Activated CD4-positive, alpha-beta memory T cell treated with anti-CD3 and anti-CD28 coated beads for 36 hours (primary cell): Measurements from ENCODE around the gene PDZD8. TPM values are rescaled to one million over a fixed set of nuclear protein-coding genes. Genes with fewer than 3 reads are reported as not detected.

Experiments used
- CTCF ChIA-PET: fragments of 350-600 bp; sonication (Branson Sonifier 250); formaldehyde crosslinking; loops from one replicate; lab custom pipeline; 2021; ENCODE audit warnings: antibody characterized with exemption, inconsistent platforms; lab: Charles Lee
- POLR2A ChIA-PET: fragments of 350-600 bp; sonication (Branson Sonifier 250); formaldehyde crosslinking; loops from one replicate; lab custom pipeline; 2021; ENCODE audit warnings: antibody characterized with exemption; lab: Charles Lee
- DNase-seq: peaks from one replicate; pipeline ENCODE4 v3.0.0-alpha.2; 2020
- H3K27ac Mint-ChIP-seq: one replicate; pipeline ENCODE4 v1.8.0; 2021; ENCODE audit warnings: mixed read lengths
- H3K27me3 Mint-ChIP-seq: one replicate; pipeline ENCODE4 v1.8.0; 2021; ENCODE audit warnings: mixed read lengths
- H3K36me3 Mint-ChIP-seq: one replicate; pipeline ENCODE4 v1.8.0; 2021; ENCODE audit warnings: mixed read lengths
- H3K4me1 Mint-ChIP-seq: one replicate; pipeline ENCODE4 v1.8.0; 2021; ENCODE audit warnings: low read depth, mixed read lengths
- H3K4me3 Mint-ChIP-seq: one replicate; pipeline ENCODE4 v1.8.0; 2021; ENCODE audit warnings: mild to moderate bottlenecking, mixed read lengths
- H3K9me3 Mint-ChIP-seq: one replicate; pipeline ENCODE4 v1.8.0; 2021; ENCODE audit warnings: mixed read lengths
- intact Hi-C: fragments of 100-400 bp; cut with micrococcal nuclease; formaldehyde crosslinking; loops from one replicate; pipeline ENCODE4 v1.15.1; 2023
- total RNA-seq, 2 experiments: library from RNA; stranded (reverse); gene quantifications; one replicate each; pipeline ENCODE4 v1.2.3, GENCODE V29; 2021

The PDZD8 gene
- total RNA-seq, 2 experiments from 2014 or later = 14.3 to 16.2 TPM

- ChIA-PET POLR2A (no interaction called here), CTCF (no interaction called here)
- no peaks in the 10 kb centered on the region for H3K4me1 Mint-ChIP-seq
- no peak overlapping the region for H3K4me3 Mint-ChIP-seq
- no peak for DNase-seq
- H3K36me3 Mint-ChIP-seq = no peaks in the 10 kb centered on the region
- intact Hi-C loops = no loop called here
- H3K27me3 Mint-ChIP-seq = peaks cover 24% of the 10 kb centered on the region
- no peak overlapping the region for H3K27ac Mint-ChIP-seq
- H3K9me3 Mint-ChIP-seq = no peaks in the 10 kb centered on the region
Measured at GRCh38 chr10:117259279-117259678, 116.0 kb downstream of the PDZD8 start.

- no peaks in the 10 kb centered on the region for H3K36me3 Mint-ChIP-seq
- H3K4me3 Mint-ChIP-seq = no peak overlapping the region
- H3K27me3 Mint-ChIP-seq = peaks cover 24% of the 10 kb centered on the region
- no peak for DNase-seq
- ChIA-PET POLR2A (no interaction called here), CTCF (no interaction called here)
- no peak overlapping the region for H3K27ac Mint-ChIP-seq
- H3K4me1 Mint-ChIP-seq = no peaks in the 10 kb centered on the region
- H3K9me3 Mint-ChIP-seq = no peaks in the 10 kb centered on the region
- intact Hi-C loops = no loop called here
Measured at GRCh38 chr10:117257721-117258120, 117.5 kb downstream of the PDZD8 start.

GRCh38 chr10:117256910-117257309 lies 118.3 kb downstream of the PDZD8 start:
- Mint-ChIP-seq H3K9me3 (no peaks in the 10 kb centered on the region), H3K4me1 (no peaks in the 10 kb centered on the region), H3K27me3 (peaks cover 21% of the 10 kb centered on the region), H3K36me3 (no peaks in the 10 kb centered on the region), H3K27ac (no peak overlapping the region), H3K4me3 (no peak overlapping the region)
- ChIA-PET CTCF (no interaction called here), POLR2A (no interaction called here)
- intact Hi-C loops = no loop called here
- no peak for DNase-seq

- Mint-ChIP-seq H3K27me3 (peaks cover 18% of the 10 kb centered on the region), H3K9me3 (no peaks in the 10 kb centered on the region), H3K27ac (no peak overlapping the region), H3K4me1 (no peaks in the 10 kb centered on the region), H3K4me3 (no peak overlapping the region), H3K36me3 (no peaks in the 10 kb centered on the region)
- intact Hi-C loops = no loop called here
- DNase-seq = no peak
- ChIA-PET CTCF (no interaction called here), POLR2A (no interaction called here)
Measured at GRCh38 chr10:117255835-117256460, 119.3 kb downstream of the PDZD8 start.

- H3K4me1 Mint-ChIP-seq = no peaks in the 10 kb centered on the region
- POLR2A ChIA-PET = no interaction called here
- intact Hi-C loops = no loop called here
- H3K36me3 Mint-ChIP-seq = no peaks in the 10 kb centered on the region
- H3K9me3 Mint-ChIP-seq = no peaks in the 10 kb centered on the region
- no peak overlapping the region for H3K4me3 Mint-ChIP-seq
- CTCF ChIA-PET = no interaction called here
- H3K27me3 Mint-ChIP-seq = peaks cover 13% of the 10 kb centered on the region
- no peak overlapping the region for H3K27ac Mint-ChIP-seq
- no peak for DNase-seq
Measured at GRCh38 chr10:117254774-117255735, 120.2 kb downstream of the PDZD8 start.

- Mint-ChIP-seq H3K27me3 (peaks cover 12% of the 10 kb centered on the region), H3K27ac (no peak overlapping the region), H3K4me1 (no peaks in the 10 kb centered on the region), H3K4me3 (no peak overlapping the region), H3K36me3 (no peaks in the 10 kb centered on the region), H3K9me3 (no peaks in the 10 kb centered on the region)
- intact Hi-C loops = no loop called here
- no peak for DNase-seq
- ChIA-PET POLR2A (no interaction called here), CTCF (no interaction called here)
Measured at GRCh38 chr10:117254338-117254737, 120.9 kb downstream of the PDZD8 start.

- no peak for DNase-seq
- intact Hi-C loops = no loop called here
- H3K27me3 Mint-ChIP-seq = peaks cover 10% of the 10 kb centered on the region
- no peak overlapping the region for H3K4me3 Mint-ChIP-seq
- H3K4me1 Mint-ChIP-seq = no peaks in the 10 kb centered on the region
- H3K9me3 Mint-ChIP-seq = no peaks in the 10 kb centered on the region
- POLR2A ChIA-PET = no interaction called here
- no peak overlapping the region for H3K27ac Mint-ChIP-seq
- no peaks in the 10 kb centered on the region for H3K36me3 Mint-ChIP-seq
- CTCF ChIA-PET = no interaction called here
Measured at GRCh38 chr10:117253908-117254307, 121.3 kb downstream of the PDZD8 start.

- H3K4me1 Mint-ChIP-seq = peaks cover 2% of the 10 kb centered on the region
- CTCF ChIA-PET = interaction anchor here (1.0 to 2.5 kb wide), 2 partner anchors 34 to 70 kb away, joined by 3 to 17 read pairs; no protein-coding TSS in a partner anchor
Measured at GRCh38 chr10:117250411-117250810, 124.8 kb downstream of the PDZD8 start.

GRCh38 chr10:117249493-117250093 lies 125.6 kb downstream of the PDZD8 start:
- Mint-ChIP-seq H3K36me3 (no peaks in the 10 kb centered on the region), H3K4me3 (no peak overlapping the region), H3K9me3 (no peaks in the 10 kb centered on the region), H3K27ac (no peak overlapping the region), H3K27me3 (peaks cover 30% of the 10 kb centered on the region), H3K4me1 (peaks cover 2% of the 10 kb centered on the region)
- ChIA-PET POLR2A (no interaction called here), CTCF (interaction anchor here (1.3 to 2.5 kb wide), 2 partner anchors 33 to 75 kb away, joined by 5 to 17 read pairs; no protein-coding TSS in a partner anchor)
- intact Hi-C loops = no loop called here
- no peak for DNase-seq

More at GRCh38 chr10:117250411-117250810, 124.8 kb downstream of the PDZD8 start:
- POLR2A ChIA-PET = no interaction called here
- intact Hi-C loops = no loop called here
- Mint-ChIP-seq H3K27me3 (peaks cover 25% of the 10 kb centered on the region), H3K36me3 (no peaks in the 10 kb centered on the region), H3K9me3 (no peaks in the 10 kb centered on the region), H3K27ac (no peak overlapping the region), H3K4me3 (no peak overlapping the region)
- no peak for DNase-seq

- H3K27me3 Mint-ChIP-seq = peaks cover 34% of the 10 kb centered on the region
- no peak overlapping the region for H3K4me3 Mint-ChIP-seq
- no peaks in the 10 kb centered on the region for H3K36me3 Mint-ChIP-seq
- ChIA-PET CTCF (interaction anchor here (1.3 to 2.5 kb wide), 2 partner anchors 32 to 74 kb away, joined by 5 to 17 read pairs; no protein-coding TSS in a partner anchor), POLR2A (no interaction called here)
- peaks cover 2% of the 10 kb centered on the region for H3K4me1 Mint-ChIP-seq
- DNase-seq = no peak
- no peak overlapping the region for H3K27ac Mint-ChIP-seq
- intact Hi-C loops = no loop called here
- H3K9me3 Mint-ChIP-seq = no peaks in the 10 kb centered on the region
Measured at GRCh38 chr10:117248750-117249465, 126.3 kb downstream of the PDZD8 start.

GRCh38 chr10:117246997-117247671 lies 128.1 kb downstream of the PDZD8 start:
- no peak for DNase-seq
- CTCF ChIA-PET = interaction anchor here (0.8 kb wide), 1 partner anchor 31 kb away, joined by 3 read pairs; no protein-coding TSS in a partner anchor
- peaks cover 43% of the 10 kb centered on the region for H3K27me3 Mint-ChIP-seq
- POLR2A ChIA-PET = no interaction called here
- no peaks in the 10 kb centered on the region for H3K36me3 Mint-ChIP-seq
- no peak overlapping the region for H3K27ac Mint-ChIP-seq
- no peaks in the 10 kb centered on the region for H3K9me3 Mint-ChIP-seq
- H3K4me3 Mint-ChIP-seq = no peak overlapping the region
- H3K4me1 Mint-ChIP-seq = peaks cover 2% of the 10 kb centered on the region
- intact Hi-C loops = no loop called here
